HL-60/S4 (cell line): Measurements from ENCODE around the gene NEO1.

Experiments used
- in situ Hi-C: fragments of 300-500 bp; cut with MboI; formaldehyde crosslinking; loops from 2 replicates; pipeline ENCODE4 v1.14.3; 2022; ENCODE audit warnings: low sequenced_read_pairs

The NEO1 gene

DNA sequence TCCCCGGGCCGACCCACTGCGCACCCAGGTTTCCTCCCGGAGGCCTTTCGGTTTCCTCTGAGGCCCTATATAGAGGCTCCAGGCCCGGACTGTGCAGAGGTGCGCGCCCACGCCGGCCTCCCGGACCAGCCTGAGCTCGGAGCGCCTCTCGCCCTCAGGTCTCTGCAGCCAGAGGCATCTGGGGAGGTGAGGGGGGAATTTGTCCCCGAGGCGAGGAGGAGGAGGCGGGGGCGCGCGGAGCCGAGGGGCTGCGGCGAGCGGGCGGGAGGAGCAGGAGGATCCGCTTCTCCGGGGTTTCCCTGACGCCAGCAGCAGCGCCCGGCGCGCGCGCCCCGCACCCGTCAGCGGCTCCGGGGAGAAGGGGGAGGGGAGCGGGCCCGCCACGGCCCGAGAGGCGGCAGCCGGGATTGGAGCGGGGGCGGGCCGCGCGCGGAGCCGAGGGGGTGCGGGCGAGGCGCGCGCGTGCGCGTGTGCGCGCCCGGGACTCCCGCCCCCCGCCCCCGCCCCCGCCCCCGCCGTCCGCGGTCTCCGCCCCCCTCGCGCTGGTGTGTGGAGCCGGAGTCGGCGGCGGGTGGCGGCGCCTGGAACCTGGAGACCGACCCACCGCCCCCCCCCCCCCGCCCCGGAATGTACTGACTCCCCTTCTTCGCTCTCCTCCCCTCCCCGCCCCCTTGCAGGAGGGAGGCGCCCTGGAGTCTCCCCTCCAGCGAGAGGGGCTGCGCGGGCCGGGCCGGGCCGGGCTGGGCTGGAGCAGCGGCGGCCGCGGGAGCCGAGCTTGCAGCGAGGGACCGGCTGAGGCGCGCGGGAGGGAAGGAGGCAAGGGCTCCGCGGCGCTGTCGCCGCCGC, at the start of gene NEO1:
NEO1 (plus strand) TSS at position 657 of the 846 bp plus-strand sequence. CDS start 213 bp downstream, outside the sequence.
- in situ Hi-C loops, result no loop called here

- in situ Hi-C loops, result no loop called here
These were observed 47.8 kb upstream of the NEO1 start for GRCh38 chr15:73004462-73004861.

- in situ Hi-C loops, result no loop called here
These were observed 47.2 kb upstream of the NEO1 start for GRCh38 chr15:73005032-73005431.

DNA sequence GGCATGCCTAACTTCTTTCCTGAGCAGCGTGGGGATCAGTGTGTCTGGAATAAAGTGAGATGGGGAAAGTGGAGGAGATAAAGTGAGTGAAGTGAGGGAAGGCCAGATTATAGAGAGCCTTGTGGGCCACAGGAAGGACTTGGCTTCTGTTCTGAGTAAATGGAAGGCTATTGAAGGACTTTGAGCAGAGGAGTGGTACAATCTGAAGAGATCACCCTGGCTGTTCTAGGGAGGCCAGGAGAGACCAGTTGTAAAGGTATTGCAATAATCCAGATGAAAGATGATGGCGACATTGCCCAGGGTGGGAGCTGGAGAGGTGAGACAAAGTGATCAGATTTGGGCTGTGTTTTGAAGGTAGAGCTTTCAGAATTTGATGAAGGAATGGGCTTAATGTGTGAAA, 46.8 kb upstream of the NEO1 start:
- in situ Hi-C loops, result no loop called here

DNA sequence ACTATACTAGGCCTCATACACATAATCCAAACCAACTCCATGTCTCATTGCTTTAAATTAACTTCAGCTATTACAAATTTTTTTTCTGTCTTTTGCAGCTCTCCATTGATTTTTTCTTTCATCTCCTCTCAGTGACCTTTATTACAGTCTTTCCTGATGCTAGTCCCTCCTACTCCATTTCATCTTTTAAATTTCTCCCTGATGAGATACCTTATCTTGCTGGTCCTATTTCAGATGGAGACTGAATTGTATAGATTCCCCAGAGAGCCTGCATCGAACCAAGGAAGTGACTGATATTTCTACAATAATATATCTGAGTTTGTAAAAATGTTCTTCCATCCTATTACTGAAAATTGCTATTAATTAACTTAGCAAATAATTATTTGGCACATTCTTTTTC, 45.7 kb upstream of the NEO1 start:
- in situ Hi-C loops, result no loop called here

- in situ Hi-C loops, result no loop called here
These were observed 42.9 kb upstream of the NEO1 start for GRCh38 chr15:73009066-73010056.

- in situ Hi-C loops, result no loop called here
These were observed 41.8 kb upstream of the NEO1 start for GRCh38 chr15:73010154-73011152.

- in situ Hi-C loops, result no loop called here
These were observed 37.4 kb upstream of the NEO1 start for GRCh38 chr15:73014904-73015303.

GRCh38 chr15:73015493-73015892, 36.8 kb upstream of the NEO1 start:
- in situ Hi-C loops, result no loop called here

DNA sequence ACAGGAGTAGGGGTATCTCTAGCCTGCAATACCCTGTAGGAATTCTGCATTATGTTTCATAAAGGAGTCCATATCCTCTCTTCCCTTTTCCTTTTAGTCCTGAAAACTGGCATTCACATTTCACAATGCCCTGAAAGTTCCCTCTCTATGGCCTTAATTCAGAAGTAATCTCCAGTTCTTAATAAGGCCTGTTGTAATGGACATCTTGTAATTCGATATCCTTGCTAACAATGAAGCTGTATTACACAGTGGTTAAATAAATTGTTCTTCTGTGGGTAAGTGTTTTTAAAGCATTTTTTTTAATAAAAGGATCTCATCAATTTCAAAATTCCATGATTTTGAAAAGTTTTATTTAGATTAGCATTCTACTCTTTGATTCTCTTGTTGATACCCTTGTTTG, 34.3 kb upstream of the NEO1 start:
- in situ Hi-C loops, result no loop called here

DNA sequence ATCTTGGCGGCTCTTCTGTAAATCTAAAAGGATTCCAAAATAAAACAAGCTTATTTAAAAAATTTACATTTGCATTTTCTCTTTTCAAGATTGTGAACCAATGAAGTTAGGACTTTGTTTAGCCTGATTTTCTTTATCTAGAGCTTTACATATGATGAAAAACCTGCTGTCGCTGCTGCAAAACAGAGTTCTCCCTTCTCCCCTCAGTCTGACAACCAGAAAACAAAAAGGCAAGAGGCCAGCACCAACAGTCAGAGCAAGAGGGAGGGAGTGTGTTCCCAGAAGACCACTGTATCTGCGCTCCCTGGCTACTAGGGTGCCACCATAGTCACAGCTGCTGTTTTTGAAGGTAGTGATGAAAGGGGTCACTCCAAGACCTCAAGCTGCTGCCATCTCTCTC, 33.1 kb upstream of the NEO1 start:
- in situ Hi-C loops, result no loop called here

DNA sequence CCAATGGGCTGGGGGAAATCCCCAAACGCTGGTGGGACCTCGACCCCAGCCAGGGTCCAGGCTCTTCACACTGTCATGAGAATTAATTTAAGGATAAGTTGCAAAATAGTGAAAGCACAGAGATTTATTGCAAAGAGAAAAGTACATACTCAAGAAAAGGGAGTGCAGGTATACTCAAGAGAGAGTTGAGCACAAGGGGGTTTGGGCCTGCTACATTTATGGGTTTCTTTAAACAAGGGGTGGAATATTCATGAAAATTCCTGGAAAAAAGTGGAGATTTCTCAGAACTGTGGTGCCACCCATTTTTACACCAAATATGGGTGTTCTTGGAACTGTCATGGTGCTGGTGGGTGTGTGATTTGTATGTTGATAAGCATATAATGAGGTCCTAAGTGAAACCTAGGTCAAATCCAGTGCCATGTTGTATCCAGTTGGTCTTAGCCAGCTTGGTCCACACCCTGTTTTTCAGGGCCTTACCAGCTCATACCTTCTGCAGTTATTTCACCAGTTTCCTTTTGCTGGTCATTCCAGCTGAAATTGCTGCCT, 32.6 kb upstream of the NEO1 start:
- in situ Hi-C loops, result no loop called here

DNA sequence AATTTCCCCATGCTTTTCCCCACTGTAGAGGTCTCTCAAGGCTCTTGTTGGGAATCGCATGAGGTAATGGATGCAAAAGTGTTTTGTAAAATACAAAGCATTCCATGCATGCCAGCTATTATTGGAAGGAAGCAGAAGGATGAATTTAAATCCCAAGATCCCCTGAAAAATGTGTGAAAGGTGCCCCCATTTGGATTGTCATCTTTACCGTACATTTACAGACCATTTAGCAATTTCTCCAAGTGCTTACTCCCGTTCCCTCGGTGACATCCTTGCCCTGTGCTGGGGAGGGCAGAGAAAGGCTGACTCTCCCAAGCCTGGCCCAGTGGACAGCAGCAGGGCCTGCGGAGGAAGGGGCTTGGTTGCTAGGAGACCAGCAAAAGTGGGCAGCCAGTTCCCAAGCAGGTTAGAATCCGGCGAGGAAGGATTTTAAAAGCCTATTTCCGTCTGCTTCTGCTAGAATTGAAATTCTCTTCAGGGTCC, 31.1 kb upstream of the NEO1 start:
- in situ Hi-C loops, result no loop called here

DNA sequence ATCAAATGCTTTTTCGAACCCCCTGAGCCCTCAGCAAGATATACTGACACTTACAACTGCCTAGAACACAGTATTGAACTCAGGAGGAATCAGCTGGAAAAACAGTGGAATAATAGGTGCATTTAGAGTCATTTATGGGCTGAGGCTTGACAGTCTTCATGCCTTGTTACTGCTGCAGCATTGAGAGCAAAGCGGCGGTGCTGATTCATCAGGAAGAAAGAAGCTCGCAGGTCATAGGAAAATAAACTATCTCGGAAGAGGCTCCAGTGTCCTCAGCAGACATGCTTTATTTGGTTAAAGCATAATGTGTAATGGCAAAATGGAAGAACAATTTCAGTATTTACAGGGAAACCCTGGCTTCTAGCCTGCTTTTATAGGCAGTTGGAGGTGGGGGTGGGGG, 30.1 kb upstream of the NEO1 start:
- in situ Hi-C loops, result no loop called here

GRCh38 chr15:73023071-73023470, 29.2 kb upstream of the NEO1 start:
- in situ Hi-C loops, result no loop called here

DNA sequence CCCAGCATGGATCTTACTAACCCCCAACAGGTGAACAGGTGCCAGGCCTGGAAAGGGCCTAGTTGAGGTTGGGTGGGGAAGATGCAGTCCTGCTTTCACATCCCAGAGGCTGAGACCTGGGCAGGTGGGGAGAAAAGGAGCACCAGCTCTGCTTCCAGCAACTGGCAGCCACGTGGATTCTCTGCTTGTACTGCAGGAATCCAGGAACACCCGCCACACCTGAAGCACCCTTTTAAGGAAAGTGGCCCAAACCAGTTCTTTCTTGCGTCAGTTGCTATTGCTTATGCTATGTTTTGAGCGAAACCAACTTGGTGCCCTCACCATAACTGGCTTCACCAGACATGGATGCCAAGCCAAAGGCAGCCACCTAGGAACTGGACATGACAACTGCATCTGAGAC, 28.1 kb upstream of the NEO1 start:
- in situ Hi-C loops, result no loop called here

DNA sequence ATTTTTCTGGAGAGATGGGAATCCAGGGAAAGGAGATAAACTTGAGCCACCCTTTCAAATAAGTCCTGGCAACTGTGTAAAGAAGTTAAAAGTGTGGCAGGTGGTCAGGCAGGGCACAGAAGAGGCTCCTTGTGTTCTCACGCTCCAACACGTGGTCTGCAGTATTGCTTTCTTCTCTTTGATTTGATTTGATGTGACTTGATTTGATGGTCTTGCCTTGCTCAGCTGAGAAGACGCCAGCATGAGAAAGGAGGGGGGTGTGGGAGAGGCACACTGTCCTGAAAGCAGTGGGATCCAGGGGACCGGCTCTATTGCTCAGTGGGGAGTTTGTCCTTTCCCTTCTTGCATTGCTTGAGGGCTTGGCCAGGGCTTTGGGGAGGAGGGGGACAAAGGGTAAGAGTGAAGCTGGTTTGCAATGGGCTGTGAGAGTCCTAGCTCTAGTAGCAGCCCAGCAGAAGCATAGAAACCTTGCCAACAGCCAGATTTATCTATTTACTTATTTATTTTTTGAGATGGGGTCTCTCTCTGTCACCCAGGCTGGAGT, 25.7 kb upstream of the NEO1 start:
- in situ Hi-C loops, result no loop called here

DNA sequence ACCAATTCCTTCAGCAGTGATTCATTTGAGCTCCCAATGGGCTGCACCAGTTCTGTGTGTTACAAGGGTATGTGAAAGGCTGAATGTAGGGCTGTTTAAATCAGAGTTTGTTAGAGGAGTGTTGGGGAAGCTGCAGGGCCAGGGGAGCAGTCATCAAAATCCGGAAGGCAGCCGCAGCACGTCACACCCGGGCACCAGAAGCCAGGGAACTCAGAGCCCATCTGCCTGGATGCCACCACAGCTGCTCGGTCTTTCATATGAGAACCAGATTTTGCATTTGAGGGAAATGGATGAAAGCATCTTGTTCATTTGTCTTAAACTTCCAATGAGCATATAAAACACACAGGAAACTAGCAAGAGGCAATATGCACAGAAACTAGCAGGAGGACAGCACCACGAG, 24.2 kb upstream of the NEO1 start:
- in situ Hi-C loops, result no loop called here

DNA sequence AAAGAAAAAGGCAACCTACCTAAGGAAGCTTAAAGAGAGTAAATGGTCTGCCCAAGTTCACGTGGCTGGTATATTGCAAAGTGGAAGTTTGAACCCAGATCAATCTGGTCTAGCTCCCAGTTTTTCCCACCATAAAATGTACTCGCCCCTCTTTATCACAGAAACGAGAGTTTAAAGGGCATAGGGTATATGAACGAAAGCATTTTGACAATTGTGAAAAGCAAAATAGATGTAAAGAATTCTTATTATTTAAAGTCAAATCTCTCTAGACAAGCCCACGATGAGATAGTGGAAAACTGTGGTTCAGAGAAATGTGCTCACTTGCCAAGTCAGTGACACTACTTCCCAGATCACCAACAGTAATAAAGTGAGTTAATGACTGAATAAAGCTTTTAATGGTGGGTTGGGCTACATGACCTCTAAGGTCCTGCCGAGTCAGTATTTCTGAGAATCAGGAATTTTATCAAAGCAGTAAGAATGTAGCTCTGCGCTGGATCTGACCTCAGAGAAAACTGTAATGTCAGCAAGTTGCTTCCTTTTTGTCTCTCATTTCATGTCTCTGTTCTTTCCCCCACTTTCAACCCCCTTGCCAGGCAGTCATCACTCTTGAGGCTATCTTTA, 23.3 kb upstream of the NEO1 start:
- in situ Hi-C loops, result no loop called here
